Esophagus squamous epithelium (tissue), 4 donors: ENCODE measurements around the gene TSPAN31.

Source experiments
- CTCF ChIP-seq, 6 experiments: fragments of 450-650 bp in 4 of 6; fragments of 200-600 bp in 2 of 6; sonication (generic) in 2 of 6; IDR thresholded peaks; one replicate each; pipeline ENCODE4 v1.5.1; 2016 to 2019; ENCODE audit warnings: antibody characterized with exemption in 6 of 6, mild to moderate bottlenecking in 4 of 6, moderate library complexity in 4 of 6
- POLR2A ChIP-seq, 4 donors: fragments of 450-650 bp; IDR thresholded peaks; one replicate each; pipeline ENCODE4 v1.6.1; 2017; ENCODE audit warnings: antibody characterized with exemption in 4 of 4, mild to moderate bottlenecking in 4 of 4, moderate library complexity in 3 of 4

GRCh38 chr12:57762463-57762862 lies 17.6 kb downstream of the TSPAN31 start:
- no peak for TF ChIP-seq CTCF (IDR thresholded peaks at IDR 0.05)
- TF ChIP-seq POLR2A (IDR thresholded peaks at IDR 0.05), result no peak
